HCT116 (cell line): ENCODE data around the gene CRYBB1. TPM values are rescaled to one million over a fixed set of nuclear protein-coding genes. Genes with fewer than 3 reads are reported as not detected.

Experiments used
- ATAC-seq: fragments of 200-7000 bp; cut with Tn5 transposase; 2 replicates; pipeline ENCODE4 v1.9.1; 2020; ENCODE audit warnings: mild to moderate bottlenecking, moderate library complexity
- BruUV-seq: library from RNA; stranded (reverse); fragments of 400-500 nt; replicated peaks from 2 replicates; lab custom pipeline; 2021; lab: Mats Ljungman, UMichigan
- CTCF ChIA-PET: fragments of 300-600 bp; sonication (Branson Sonifier 250); formaldehyde crosslinking; loops from one replicate; lab custom pipeline; 2021; ENCODE audit warnings: antibody characterized with exemption; lab: Charles Lee
- POLR2A ChIA-PET: fragments of 300-600, 350-600 bp; sonication (Branson Sonifier 250); formaldehyde crosslinking; loops from one replicate; lab custom pipeline; 2021; ENCODE audit warnings: antibody characterized with exemption; lab: Charles Lee
- RAD21 ChIA-PET, 2 experiments: fragments of 300-600 bp; sonication (Branson Sonifier 250); formaldehyde crosslinking; loops; one replicate each; lab custom pipeline; 2023; ENCODE audit warnings: low total read pairs in 2 of 2; ENCODE audit not compliant: uncharacterized antibody in 2 of 2, unreplicated experiment in 2 of 2, low non-redundant PET in 1 of 2; lab: Charles Lee
- DNase-seq: peaks from one replicate; pipeline ENCODE4 v3.0.0-alpha.2; 2010; ENCODE audit warnings: low read depth, low spot score
- H2AFZ ChIP-seq: fragments of 200-600 bp; shearing (Covaris generic), sonication (generic); 2 replicates; pipeline ENCODE4 v1.6.1; 2017; ENCODE audit warnings: low read depth, mixed run types, mixed read lengths, antibody characterized with exemption, low read length; ENCODE audit not compliant: poor library complexity, severe bottlenecking
- H3K27ac ChIP-seq: 2 replicates; pipeline ENCODE4 v1.5.1; 2012; ENCODE audit warnings: low read depth, low read length
- H3K27me3 ChIP-seq: fragments of 200-600 bp; sonication (generic); 2 replicates; pipeline ENCODE4 v1.6.1; 2016; ENCODE audit warnings: mixed run types, low read length, mixed read lengths; ENCODE audit not compliant: insufficient read depth
- H3K36me3 ChIP-seq, 2 experiments: fragments of 200-500 bp in 1 of 2; fragments of 200-600 bp in 1 of 2; sonication (Bioruptor generic) in 1 of 2; sonication (generic) in 1 of 2; 2 replicates each; pipeline versions ENCODE4 v1.5.1 to v1.6.1; 2014 to 2016; ENCODE audit warnings: low read length in 2 of 2, inconsistent platforms in 1 of 2, mixed read lengths in 1 of 2, mixed run types in 1 of 2; ENCODE audit not compliant: insufficient read depth in 2 of 2, control insufficient read depth in 1 of 2
- H3K4me1 ChIP-seq, 2 experiments: fragments of 200-600 bp in 1 of 2; sonication (generic) in 1 of 2; 2 replicates each; pipeline versions ENCODE4 v1.5.1 to v1.6.1; 2012 to 2017; ENCODE audit warnings: low read length in 2 of 2, inconsistent platforms in 1 of 2, mild to moderate bottlenecking in 1 of 2, mixed read lengths in 1 of 2, mixed run types in 1 of 2, moderate library complexity in 1 of 2; ENCODE audit not compliant: insufficient read depth in 2 of 2, control insufficient read depth in 1 of 2
- H3K4me2 ChIP-seq: fragments of 200-600 bp; sonication (generic); 2 replicates; pipeline ENCODE4 v1.6.1; 2017; ENCODE audit warnings: mixed run types, low read length, mixed read lengths
- H3K4me3 ChIP-seq, 2 experiments: fragments of 200-600 bp in 1 of 2; sonication (generic) in 1 of 2; replicated peaks in 1 of 2; 2 replicates each; pipeline ENCODE4 v1.5.1; 2011 to 2016; ENCODE audit warnings: low read length in 2 of 2, control low read depth in 1 of 2, low read depth in 1 of 2, mild to moderate bottlenecking in 1 of 2, mixed read lengths in 1 of 2, mixed run types in 1 of 2
- H3K79me2 ChIP-seq: fragments of 200-600 bp; sonication (generic); 2 replicates; pipeline ENCODE4 v1.6.1; 2017; ENCODE audit warnings: mild to moderate bottlenecking, mixed run types, low read length, moderate library complexity, mixed read lengths; ENCODE audit not compliant: insufficient read depth
- H3K9ac ChIP-seq: fragments of 200-600 bp; sonication (generic); 2 replicates; pipeline ENCODE4 v1.6.1; 2016; ENCODE audit warnings: low read length, mixed read lengths
- H3K9me2 ChIP-seq: fragments of 200-600 bp; sonication (generic), shearing (Covaris generic); 2 replicates; pipeline ENCODE4 v1.6.1; 2017; ENCODE audit warnings: mixed run types, mild to moderate bottlenecking, moderate library complexity; ENCODE audit not compliant: insufficient read depth
- H3K9me3 ChIP-seq, 2 experiments: fragments of 200-500 bp in 1 of 2; fragments of 200-600 bp in 1 of 2; sonication (Bioruptor generic) in 1 of 2; sonication (generic) in 1 of 2; 2 replicates each; pipeline ENCODE4 v1.6.1; 2014 to 2017; ENCODE audit warnings: low read length in 2 of 2, mixed read lengths in 2 of 2, inconsistent platforms in 1 of 2, low read depth in 1 of 2, mild to moderate bottlenecking in 1 of 2, mixed run types in 1 of 2, moderate library complexity in 1 of 2; ENCODE audit not compliant: control insufficient read depth in 1 of 2, insufficient read depth in 1 of 2
- H4K20me1 ChIP-seq: fragments of 200-600 bp; sonication (generic), shearing (Covaris generic); 2 replicates; pipeline ENCODE4 v1.6.1; 2017; ENCODE audit warnings: mixed run types, mild to moderate bottlenecking, moderate library complexity; ENCODE audit not compliant: insufficient read depth
- ATF3 ChIP-seq: IDR thresholded peaks from 2 replicates; pipeline ENCODE4 v1.6.1; 2012
- CBX3 ChIP-seq: IDR thresholded peaks from 2 replicates; pipeline ENCODE4 v1.6.1; 2012; ENCODE audit warnings: low read depth
- CEBPB ChIP-seq: IDR thresholded peaks from 2 replicates; pipeline ENCODE4 v1.6.1; 2012; ENCODE audit warnings: low read depth
- CTCF ChIP-seq, 3 experiments: fragments of 200-600 bp in 1 of 3; sonication (generic) in 1 of 3; IDR thresholded peaks in 2 of 3; conservative IDR thresholded peaks in 1 of 3; 2 replicates each; pipeline ENCODE4 v1.5.1; 2012 to 2017; ENCODE audit warnings: low read depth in 2 of 3, low read length in 2 of 3, antibody characterized with exemption in 1 of 3, borderline replicate concordance in 1 of 3, control low read depth in 1 of 3, mild to moderate bottlenecking in 1 of 3, mixed read lengths in 1 of 3, mixed run types in 1 of 3, moderate library complexity in 1 of 3; ENCODE audit not compliant: insufficient read depth in 1 of 3
- EGR1 ChIP-seq: IDR thresholded peaks from 2 replicates; pipeline ENCODE4 v1.6.1; 2012; ENCODE audit warnings: low read depth
- EZH2 ChIP-seq: fragments of 200-600 bp; sonication (generic); IDR thresholded peaks from 2 replicates; pipeline ENCODE4 v1.6.1; 2017; ENCODE audit warnings: antibody characterized with exemption, mixed run types
- EZH2phosphoT487 ChIP-seq: fragments of 200-600 bp; IDR thresholded peaks from 2 replicates; pipeline ENCODE4 v1.6.1; 2018; ENCODE audit warnings: antibody characterized with exemption, borderline replicate concordance
- FOSL1 ChIP-seq: IDR thresholded peaks from 2 replicates; pipeline ENCODE4 v1.6.1; 2012; ENCODE audit warnings: low read depth
- JUND ChIP-seq: IDR thresholded peaks from 2 replicates; pipeline ENCODE4 v1.6.1; 2012
- POLR2A ChIP-seq: IDR thresholded peaks from 2 replicates; pipeline ENCODE4 v1.7.0; 2011; ENCODE audit warnings: borderline replicate concordance; ENCODE audit not compliant: insufficient read depth, insufficient read length; ENCODE audit errors: extremely low read depth
- POLR2AphosphoS5 ChIP-seq: IDR thresholded peaks from 2 replicates; pipeline ENCODE4 v1.6.1; 2011; ENCODE audit warnings: mild to moderate bottlenecking, low read depth, low read length, moderate library complexity
- REST ChIP-seq: IDR thresholded peaks from 2 replicates; pipeline ENCODE4 v1.6.1; 2012; ENCODE audit warnings: low read depth
- SP1 ChIP-seq: IDR thresholded peaks from 2 replicates; pipeline ENCODE4 v1.6.1; 2012; ENCODE audit warnings: low read depth
- SRF ChIP-seq: IDR thresholded peaks from 2 replicates; pipeline ENCODE4 v1.6.1; 2012; ENCODE audit warnings: low read depth
- YY1 ChIP-seq: IDR thresholded peaks from 2 replicates; pipeline ENCODE4 v1.6.1; 2011; ENCODE audit warnings: low read length, low read depth, moderate library complexity, mild to moderate bottlenecking; ENCODE audit not compliant: insufficient replicate concordance; ENCODE audit errors: extremely low read depth
- ZBTB33 ChIP-seq: IDR thresholded peaks from 2 replicates; pipeline ENCODE4 v1.6.1; 2011; ENCODE audit warnings: mild to moderate bottlenecking, low read length, moderate library complexity; ENCODE audit not compliant: insufficient replicate concordance; ENCODE audit errors: extremely low read depth
- ZFX ChIP-seq: fragments of 450-650 bp; IDR thresholded peaks from 2 replicates; pipeline ENCODE4 v1.6.1; 2017
- ZNF274 ChIP-seq: fragments of 200-500 bp; sonication (Bioruptor generic); IDR thresholded peaks from 2 replicates; pipeline ENCODE4 v1.6.1; 2014; ENCODE audit warnings: mild to moderate bottlenecking, low read depth, low read length, inconsistent platforms
- intact Hi-C: fragments of 100-400 bp; cut with micrococcal nuclease; formaldehyde crosslinking; loops from 2 replicates; pipeline ENCODE4 v1.10.0; 2022
- total RNA-seq: library from RNA; stranded (reverse); gene quantifications from one replicate; pipeline ENCODE4 v1.2.1, GENCODE V29; 2021; ENCODE audit not compliant: unreplicated experiment

The CRYBB1 gene
- total RNA-seq, 1 experiment from 2014 or later: not detected

- ChIA-PET POLR2A (no interaction called here), CTCF (no interaction called here), RAD21 (no interaction called here)
- Histone ChIP-seq H3K36me3 (no peaks in the 10 kb centered on the region), H4K20me1 (no peaks in the 10 kb centered on the region), H3K4me2 (no peak within 1 kb of the TSS), H3K9ac (no peak within 1 kb of the TSS), H3K27ac (no peak within 1 kb of the TSS), H3K4me3 (no peak within 1 kb of the TSS), H3K9me3 (no peaks in the 10 kb centered on the region), H3K9me2 (no peaks in the 10 kb centered on the region), H3K27me3 (no peaks in the 10 kb centered on the region), H3K79me2 (no peaks in the 10 kb centered on the region), H2AFZ (no peak within 1 kb of the TSS), H3K4me1 (no peaks in the 10 kb centered on the region)
- BruUV-seq: no TSS peak
- DNase-seq (no peak), ATAC-seq (no peak)
- intact Hi-C loops: no loop called here
- TF ChIP-seq CEBPB (no peak), EGR1 (no peak), SRF (no peak), JUND (no peak), YY1 (no peak), EZH2 (no peak), ATF3 (no peak), POLR2A (no peak), POLR2AphosphoS5 (no peak), SP1 (no peak), ZBTB33 (no peak), CTCF (IDR thresholded peaks at IDR 0.05 in 2 of 3, conservative IDR thresholded peaks at IDR 0.05 in 1 of 3; ENCODE audit: borderline replicate concordance in 1 of 3, insufficient read depth in 1 of 3, low read depth in 2 of 3, low read length in 2 of 3) (no peak), ZFX (no peak), EZH2phosphoT487 (no peak), CBX3 (no peak), REST (no peak), ZNF274 (no peak), FOSL1 (no peak)
Measured at GRCh38 chr22:26621663-26622062, 3.8 kb upstream of the CRYBB1 start, which contains the start of gene CRYBA4. TSS of gene CRYBA4 (plus strand) at chr22:26621963. CDS start at chr22:26622597, 634 bp downstream.
